Fibroblast of pulmonary artery (primary cell): Measurements from ENCODE around the gene KLLN.
"Not testable (repeated sequence)": the region's sequence is repeated elsewhere in the genome, so short reads cannot be mapped to it uniquely, and the experiment has no call there.

Experiments used
- DNase-seq: peaks from one replicate; pipeline ENCODE4 v3.0.0-alpha.2; 2010; ENCODE audit warnings: low read depth
- H3K4me3 ChIP-seq: replicated peaks from 2 replicates; pipeline ENCODE4 v1.5.1; 2011; ENCODE audit warnings: low read depth, mild to moderate bottlenecking, control low read depth, low read length, moderate library complexity
- TF ChIP-seq, protein P1 (sequence below): IDR thresholded peaks from 2 replicates; pipeline ENCODE4 v1.5.1; 2011; ENCODE audit warnings: mild to moderate bottlenecking, control low read depth, low read length, inconsistent platforms; ENCODE audit errors: missing control alignments

Gene KLLN

DNA sequence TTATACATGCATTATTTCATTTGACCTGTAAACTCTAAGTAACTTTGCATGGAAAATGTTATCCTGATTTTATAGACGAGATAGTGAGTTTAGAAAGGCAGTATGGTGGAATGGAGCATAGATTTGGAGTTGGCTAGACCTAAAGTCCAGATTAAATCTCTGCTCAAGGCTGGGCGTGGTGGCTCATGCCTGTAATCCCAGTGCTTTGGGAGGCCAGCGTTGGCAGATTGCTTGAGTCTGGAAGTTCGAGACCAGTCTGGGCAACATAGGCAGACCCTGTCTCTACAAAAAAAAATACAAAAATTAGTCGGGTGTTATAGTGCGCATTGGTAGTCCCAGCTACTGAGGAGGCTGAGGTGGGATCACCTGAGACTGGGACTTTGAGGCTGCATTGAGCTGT is 9.5 kb upstream of the KLLN start:
- DNase-seq, result no peak
- TF ChIP-seq, protein P1, sequence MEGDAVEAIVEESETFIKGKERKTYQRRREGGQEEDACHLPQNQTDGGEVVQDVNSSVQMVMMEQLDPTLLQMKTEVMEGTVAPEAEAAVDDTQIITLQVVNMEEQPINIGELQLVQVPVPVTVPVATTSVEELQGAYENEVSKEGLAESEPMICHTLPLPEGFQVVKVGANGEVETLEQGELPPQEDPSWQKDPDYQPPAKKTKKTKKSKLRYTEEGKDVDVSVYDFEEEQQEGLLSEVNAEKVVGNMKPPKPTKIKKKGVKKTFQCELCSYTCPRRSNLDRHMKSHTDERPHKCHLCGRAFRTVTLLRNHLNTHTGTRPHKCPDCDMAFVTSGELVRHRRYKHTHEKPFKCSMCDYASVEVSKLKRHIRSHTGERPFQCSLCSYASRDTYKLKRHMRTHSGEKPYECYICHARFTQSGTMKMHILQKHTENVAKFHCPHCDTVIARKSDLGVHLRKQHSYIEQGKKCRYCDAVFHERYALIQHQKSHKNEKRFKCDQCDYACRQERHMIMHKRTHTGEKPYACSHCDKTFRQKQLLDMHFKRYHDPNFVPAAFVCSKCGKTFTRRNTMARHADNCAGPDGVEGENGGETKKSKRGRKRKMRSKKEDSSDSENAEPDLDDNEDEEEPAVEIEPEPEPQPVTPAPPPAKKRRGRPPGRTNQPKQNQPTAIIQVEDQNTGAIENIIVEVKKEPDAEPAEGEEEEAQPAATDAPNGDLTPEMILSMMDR, result no peak
- H3K4me3 ChIP-seq, result no peak overlapping the region

DNA sequence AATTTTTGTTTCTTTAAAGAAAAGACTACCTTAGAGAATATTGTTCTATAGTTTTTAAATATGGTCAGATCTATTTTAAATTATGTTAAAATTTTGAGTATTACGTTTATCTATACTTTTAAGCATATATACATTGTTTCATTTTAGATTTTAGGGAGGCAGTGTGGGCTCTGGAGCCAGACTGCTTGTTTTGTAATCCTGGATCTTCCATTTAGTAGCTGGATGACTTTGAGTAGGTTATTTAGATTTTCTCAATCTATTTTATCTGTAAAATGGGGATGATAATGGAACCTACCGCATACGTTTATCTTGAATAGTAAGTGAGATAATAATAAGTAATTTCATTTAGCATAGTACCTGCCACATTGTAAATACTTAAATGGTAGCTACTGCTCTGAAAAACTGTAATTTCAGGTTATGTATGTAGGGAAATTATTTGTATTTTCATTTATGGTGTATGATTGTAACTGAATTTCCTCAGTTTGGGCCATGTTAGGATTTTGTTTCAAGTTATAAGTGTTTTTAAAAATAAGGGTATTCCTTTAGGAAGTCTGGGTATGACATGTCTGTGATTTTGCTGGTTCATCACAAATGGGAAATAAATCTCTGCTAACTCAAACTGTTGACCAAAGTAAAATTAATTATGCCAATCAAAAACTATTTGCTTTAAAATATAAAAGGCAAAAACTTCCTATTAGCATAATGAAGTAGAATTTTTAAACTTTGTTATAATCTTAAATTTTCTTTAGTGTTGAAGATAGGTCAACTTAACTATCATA is 6.6 kb upstream of the KLLN start:
- DNase-seq, result no peak
- TF ChIP-seq, protein P1, result no peak
- no peak overlapping the region for H3K4me3 ChIP-seq

DNA sequence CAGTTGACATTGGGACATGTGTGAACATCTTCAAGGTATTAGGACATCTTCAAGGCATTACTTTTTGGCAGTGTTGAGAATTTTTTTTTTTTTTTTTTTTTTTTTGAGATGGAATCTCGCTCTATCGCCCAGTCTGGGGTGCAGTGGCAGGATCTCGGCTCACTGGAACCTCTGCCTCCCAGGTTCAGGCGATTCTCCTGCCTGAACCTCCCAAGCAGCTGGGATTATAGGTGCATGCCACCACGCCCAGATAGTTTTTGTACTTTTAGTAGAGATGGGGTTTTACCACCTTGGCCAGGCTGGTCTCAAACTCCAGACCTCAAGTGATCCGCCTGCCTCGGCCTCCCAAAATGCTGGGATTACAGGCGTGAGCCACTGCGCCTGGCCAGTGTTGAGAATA is 5.8 kb upstream of the KLLN start:
- peak overlapping the region; percentile 85 for H3K4me3 ChIP-seq

DNA sequence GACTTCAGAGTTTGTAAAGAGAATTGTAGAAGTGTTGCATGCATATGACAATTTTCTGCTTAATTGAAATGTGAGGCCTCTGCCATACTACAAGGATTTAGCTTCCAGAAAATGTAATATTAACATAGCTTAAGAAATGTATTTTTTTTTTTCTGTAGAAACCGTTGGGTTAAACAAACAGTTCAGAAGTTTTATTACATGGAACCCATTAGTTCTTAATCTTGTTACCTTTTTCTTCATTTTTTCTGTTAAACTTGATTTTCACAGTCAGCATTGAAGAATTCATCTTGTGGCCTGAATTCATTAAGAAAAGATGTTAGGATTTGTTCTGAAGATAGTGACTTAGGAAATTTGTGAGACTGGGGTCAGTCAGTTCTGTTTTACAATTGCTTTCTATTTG is 4.9 kb upstream of the KLLN start:
- no peak for DNase-seq
- peak overlapping the region; percentile 85 for H3K4me3 ChIP-seq
- TF ChIP-seq, protein P1, result no peak

More for the DNA sequence above, 5.8 kb upstream of the KLLN start:
- not testable (repeated sequence) for DNase-seq

DNA sequence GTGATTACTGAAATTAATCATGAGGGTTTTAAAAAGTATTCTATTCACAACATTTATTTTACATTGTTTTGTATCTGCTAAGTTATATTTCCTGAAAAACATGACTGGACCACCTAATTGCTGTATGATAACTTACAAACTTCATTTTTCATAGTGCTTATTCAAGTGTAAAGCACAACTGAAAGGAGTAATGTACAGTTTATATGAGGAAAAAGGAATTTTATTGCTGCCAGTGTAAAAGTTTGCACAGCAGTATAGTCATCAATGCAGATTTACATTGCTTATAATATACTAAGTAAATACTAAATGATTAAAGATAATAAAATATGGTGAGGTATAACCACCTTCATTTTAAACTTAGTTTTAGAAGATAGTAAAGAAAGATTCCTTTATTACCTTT is 4.1 kb upstream of the KLLN start:
- TF ChIP-seq, protein P1, result no peak
- H3K4me3 ChIP-seq, result peak overlapping the region; percentile 85
- DNase-seq, result no peak

DNA sequence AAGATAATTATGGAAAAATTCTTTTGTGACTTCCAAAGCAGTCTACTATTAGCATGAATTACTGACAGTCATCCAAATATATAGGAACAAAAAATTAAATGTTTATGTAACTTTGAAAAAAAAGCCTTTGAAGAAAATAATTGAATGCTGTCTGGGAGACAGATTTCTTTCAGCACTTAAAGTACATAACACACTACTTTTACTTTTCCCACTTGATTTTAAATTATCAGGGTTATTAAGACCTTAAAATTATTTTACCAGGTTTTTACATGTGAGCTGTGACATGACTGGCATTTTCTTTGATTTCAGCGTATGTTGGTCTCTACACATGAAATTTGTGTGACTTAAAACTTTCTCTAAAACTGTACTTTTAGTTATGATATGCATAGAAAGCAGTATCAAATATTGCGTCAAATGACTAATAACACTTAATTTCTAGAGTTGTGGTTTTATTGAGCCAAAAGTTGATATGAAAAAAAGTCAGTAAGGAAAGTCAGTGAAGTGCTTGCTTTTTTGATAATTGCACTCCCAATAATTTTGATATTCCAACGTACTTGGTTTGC is 3.2 kb upstream of the KLLN start:
- no peak for DNase-seq
- TF ChIP-seq, protein P1, result no peak
- H3K4me3 ChIP-seq, result peak overlapping the region; percentile 85

DNA sequence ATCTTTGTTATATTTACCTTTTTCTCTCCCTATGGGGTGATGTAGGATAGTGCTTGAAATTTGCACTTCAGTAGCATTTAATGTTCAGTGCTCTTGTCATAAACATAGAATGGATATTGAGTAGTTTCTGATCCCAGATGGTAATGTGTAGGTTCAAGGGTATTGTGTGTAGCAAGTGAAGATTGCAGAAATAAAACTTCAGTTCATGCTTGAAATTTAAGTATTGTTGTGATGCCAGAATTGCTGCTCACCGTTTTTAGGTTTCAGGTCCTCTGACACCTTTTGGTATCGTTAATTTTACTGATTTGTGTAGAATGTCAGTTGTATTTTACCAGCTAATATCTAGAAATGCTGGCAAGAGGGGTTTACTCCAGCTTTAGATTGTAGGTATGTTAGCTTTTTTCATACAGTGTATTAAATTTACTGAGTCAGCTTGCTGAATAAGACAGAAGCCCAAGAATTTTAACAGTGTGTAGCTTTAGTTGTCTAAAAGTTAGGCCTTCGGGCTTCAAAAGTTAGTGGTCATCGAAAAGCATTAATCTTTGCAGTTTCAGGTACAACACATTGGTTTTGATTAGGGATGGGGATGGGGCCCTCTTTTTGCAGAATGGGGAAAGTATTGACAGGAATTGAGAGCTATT is 2.0 kb upstream of the KLLN start:
- peak overlapping the region; percentile 85 for H3K4me3 ChIP-seq
- TF ChIP-seq, protein P1, result no peak
- DNase-seq, result no peak
